Keratinocyte (primary cell): Measurements from ENCODE around the gene CERK. TPM values are rescaled to one million over a fixed set of nuclear protein-coding genes. Genes with fewer than 3 reads are reported as not detected.

Source experiments
- DNase-seq: peaks from one replicate; pipeline ENCODE4 v3.0.0-alpha.2; 2011; ENCODE audit warnings: low read depth, missing footprints, low spot score
- FAIRE-seq: peaks from 2 replicates; lab custom pipeline; 2011; peaks lifted over from hg19 to GRCh38; lab: Jason Lieb, UNC
- H2AFZ ChIP-seq: 2 replicates; pipeline ENCODE4 v1.6.0; 2012; ENCODE audit warnings: low read length, control low read depth, inconsistent platforms; ENCODE audit not compliant: control insufficient read depth
- H3K27ac ChIP-seq: 2 replicates; pipeline ENCODE4 v1.5.1; 2011; ENCODE audit warnings: low read length; ENCODE audit not compliant: control insufficient read depth, insufficient read depth
- H3K27me3 ChIP-seq: 3 replicates; pipeline ENCODE4 v1.6.0; 2011; ENCODE audit warnings: low read length; ENCODE audit not compliant: control insufficient read depth, insufficient read depth; ENCODE audit errors: extremely low read depth
- H3K36me3 ChIP-seq, 2 experiments: 2 replicates in 1 of 2; 3 replicates in 1 of 2; pipeline ENCODE4 v1.5.1; 2011; ENCODE audit warnings: low read length in 2 of 2, mild to moderate bottlenecking in 1 of 2; ENCODE audit not compliant: control insufficient read depth in 2 of 2, insufficient read depth in 2 of 2; ENCODE audit errors: extremely low read depth in 1 of 2
- H3K4me1 ChIP-seq: 3 replicates; pipeline ENCODE4 v1.5.1; 2011; ENCODE audit warnings: low read length; ENCODE audit not compliant: control insufficient read depth, insufficient read depth; ENCODE audit errors: extremely low read depth
- H3K4me2 ChIP-seq: 3 replicates; pipeline ENCODE4 v1.6.0; 2011; ENCODE audit warnings: low read depth, low read length; ENCODE audit not compliant: control insufficient read depth, insufficient read depth; ENCODE audit errors: extremely low read depth
- H3K4me3 ChIP-seq, 3 experiments: fragments of 200-600 bp in 1 of 3; sonication (generic) in 1 of 3; 2 replicates in 2 of 3; 3 replicates in 1 of 3; pipeline ENCODE4 v1.5.1; 2011 to 2016; ENCODE audit warnings: low read length in 3 of 3, mild to moderate bottlenecking in 3 of 3, control low read depth in 2 of 3, inconsistent platforms in 1 of 3, low read depth in 1 of 3, mixed read lengths in 1 of 3, mixed run types in 1 of 3, moderate library complexity in 1 of 3; ENCODE audit not compliant: control insufficient read depth in 2 of 3, insufficient read depth in 2 of 3; ENCODE audit errors: extremely low read depth in 1 of 3
- H3K79me2 ChIP-seq: 2 replicates; pipeline ENCODE4 v1.6.0; 2012; ENCODE audit warnings: low read length; ENCODE audit not compliant: control insufficient read depth, insufficient read depth
- H3K9ac ChIP-seq: 3 replicates; pipeline ENCODE4 v1.6.0; 2011; ENCODE audit warnings: low read length; ENCODE audit not compliant: control insufficient read depth, insufficient read depth; ENCODE audit errors: extremely low read depth
- H3K9me1 ChIP-seq: 3 replicates; pipeline ENCODE4 v1.6.0; 2011; ENCODE audit warnings: low read length; ENCODE audit not compliant: control insufficient read depth, insufficient read depth; ENCODE audit errors: extremely low read depth
- H3K9me3 ChIP-seq: 2 replicates; pipeline ENCODE4 v1.5.1; 2012; ENCODE audit warnings: low read depth, low read length; ENCODE audit not compliant: control insufficient read depth
- H4K20me1 ChIP-seq: 3 replicates; pipeline ENCODE4 v1.6.0; 2011; ENCODE audit warnings: low read length; ENCODE audit not compliant: control insufficient read depth, insufficient read depth; ENCODE audit errors: extremely low read depth
- CTCF ChIP-seq, 3 experiments: IDR thresholded peaks in 1 of 3; conservative IDR thresholded peaks in 1 of 3; optimal IDR thresholded peaks in 1 of 3; 2 replicates in 2 of 3; 3 replicates in 1 of 3; pipeline versions ENCODE3 to v1.5.1; 2011; ENCODE audit warnings: low read length in 3 of 3, mild to moderate bottlenecking in 3 of 3, moderate library complexity in 2 of 3, control low read depth in 1 of 3, inconsistent platforms in 1 of 3; ENCODE audit not compliant: insufficient read depth in 2 of 3; ENCODE audit errors: extremely low read depth in 1 of 3
- EZH2 ChIP-seq: IDR thresholded peaks from one replicate; pipeline ENCODE4 v1.6.1; 2012; ENCODE audit warnings: inconsistent platforms, mild to moderate bottlenecking, low read length, moderate library complexity
- dilution Hi-C: fragments of 300-500 bp; cut with MboI; formaldehyde crosslinking; loops from one replicate; pipeline ENCODE4 v1.7.0; 2020; ENCODE audit warnings: low sequenced_read_pairs; ENCODE audit not compliant: extremely low pct_ligation_motif_present
- polyA plus RNA-seq, 5 experiments: library from polyadenylated mRNA; depleted of rRNA in 3 of 5; stranded (reverse) in 3 of 5; stranded (forward) in 1 of 5; unstranded in 1 of 5; fragments of >200 nt; gene quantifications; 1 replicate in 1 of 5; 2 replicates in 3 of 5; 3 replicates in 1 of 5; pipeline versions ENCODE4 v1.2.1 to v1.2.3, GENCODE V29; 2011 to 2012; ENCODE audit warnings: missing spikeins in 2 of 5, low read depth in 1 of 5, low replicate concordance in 1 of 5

The CERK gene
- polyA plus RNA-seq, 1 donor (not counting 4 experiments of a cell fraction or from before 2014, with no cell fraction given), result 11.9 TPM

- FAIRE-seq (no peak), DNase-seq (no peak)
- no peak overlapping the region for H3K9ac ChIP-seq
- H3K79me2 ChIP-seq, result peaks cover 97% of the 10 kb centered on the region
- no peaks in the 10 kb centered on the region for H3K9me3 ChIP-seq
- H4K20me1 ChIP-seq, result peaks cover 4% of the 10 kb centered on the region
- no peak overlapping the region for H3K27ac ChIP-seq
- H3K9me1 ChIP-seq, result no peaks in the 10 kb centered on the region
- dilution Hi-C loops, result no loop called here
- TF ChIP-seq CTCF (optimal IDR thresholded peaks at IDR 0.05 in 1 of 3, IDR thresholded peaks at IDR 0.05 in 1 of 3, conservative IDR thresholded peaks at IDR 0.05 in 1 of 3; ENCODE audit: extremely low read depth in 1 of 3, insufficient read depth in 2 of 3, low read length in 3 of 3) (no peak), EZH2 (no peak)
- H2AFZ ChIP-seq, result no peak overlapping the region
- H3K4me3 ChIP-seq, result no peak overlapping the region
- H3K4me2 ChIP-seq, result no peak overlapping the region
- H3K4me1 ChIP-seq, result peaks cover 17% of the 10 kb centered on the region
- no peaks in the 10 kb centered on the region for H3K27me3 ChIP-seq
- H3K36me3 ChIP-seq, result peaks cover 2 to 3% of the 10 kb centered on the region in 2 experiments
Measured at GRCh38 chr22:46779651-46780050, 41.6 kb upstream of the CERK start.

GRCh38 chr22:46779023-46779422, 41.0 kb upstream of the CERK start:
- FAIRE-seq (no peak), DNase-seq (no peak)
- dilution Hi-C loops, result no loop called here
- peaks cover 2 to 3% of the 10 kb centered on the region in 2 experiments for H3K36me3 ChIP-seq
- H3K4me2 ChIP-seq, result no peak overlapping the region
- peaks cover 23% of the 10 kb centered on the region for H3K4me1 ChIP-seq
- H2AFZ ChIP-seq, result no peak overlapping the region
- no peak overlapping the region for H3K27ac ChIP-seq
- H3K4me3 ChIP-seq, result no peak overlapping the region
- no peaks in the 10 kb centered on the region for H3K9me1 ChIP-seq
- peaks cover 4% of the 10 kb centered on the region for H4K20me1 ChIP-seq
- TF ChIP-seq EZH2, result no peak
- TF ChIP-seq CTCF (optimal IDR thresholded peaks at IDR 0.05 in 1 of 3, IDR thresholded peaks at IDR 0.05 in 1 of 3, conservative IDR thresholded peaks at IDR 0.05 in 1 of 3; ENCODE audit: extremely low read depth in 1 of 3, insufficient read depth in 2 of 3, low read length in 3 of 3), result no peak
- peaks cover 92% of the 10 kb centered on the region for H3K79me2 ChIP-seq
- no peaks in the 10 kb centered on the region for H3K9me3 ChIP-seq
- H3K27me3 ChIP-seq, result no peaks in the 10 kb centered on the region
- H3K9ac ChIP-seq, result no peak overlapping the region
